Ovary (tissue), 3 donors: ENCODE measurements around the gene DLG1.

Experiments used
- CTCF ChIP-seq, 3 donors: fragments of 450-650 bp in 2 of 3; fragments of 200-600 bp in 1 of 3; IDR thresholded peaks; one replicate each; pipeline versions ENCODE4 v1.5.1 to v1.8.0; 2016 to 2022; ENCODE audit warnings: antibody characterized with exemption in 3 of 3, mild to moderate bottlenecking in 1 of 3
- POLR2A ChIP-seq: fragments of 450-650 bp; IDR thresholded peaks from one replicate; pipeline ENCODE4 v1.6.1; 2017; ENCODE audit warnings: antibody characterized with exemption, mild to moderate bottlenecking, moderate library complexity
- donor health status: DM: no; HTN: no; CAD: no.

GRCh38 chr3:197309528-197310361, 11.3 kb upstream of the DLG1 start:
- TF ChIP-seq CTCF (IDR thresholded peaks at IDR 0.05) (no peak), POLR2A (no peak)
